GM18505 (cell line): ENCODE results near the gene RBM47.

Experiments
- ATAC-seq: cut with Tn5 transposase; IDR thresholded peaks from one replicate; pipeline ENCODE4 v1.9.1; 2021; ENCODE audit not compliant: unreplicated experiment
- POLR2A ChIP-seq: IDR thresholded peaks from 4 replicates; pipeline ENCODE4 v1.6.1; 2011; ENCODE audit warnings: borderline replicate concordance; ENCODE audit not compliant: insufficient read depth, insufficient read length; ENCODE audit errors: extremely low read depth

RBM47 gene

GRCh38 chr4:40613456-40613855 lies 16.2 kb downstream of the RBM47 start:
- ATAC-seq, result no peak
- TF ChIP-seq POLR2A, result no peak

DNA sequence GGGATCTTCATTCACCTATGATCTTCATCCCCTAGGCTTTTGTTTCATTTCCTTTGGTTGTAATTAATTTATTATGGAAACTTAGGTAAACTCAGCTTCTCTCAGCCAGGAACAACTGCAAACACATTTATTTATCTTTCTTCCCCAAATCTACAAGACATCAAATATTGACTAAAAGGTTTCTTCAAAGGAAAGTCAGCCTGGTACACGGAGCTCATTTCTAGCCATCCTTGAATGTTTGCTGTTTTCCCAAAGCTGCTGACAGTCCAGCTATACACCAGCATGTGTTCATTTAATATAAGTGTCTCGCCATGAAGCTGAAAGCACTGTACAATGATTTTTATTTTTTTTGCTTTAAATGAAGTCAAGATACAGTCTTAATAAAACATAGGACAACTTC lies 16.8 kb downstream of the RBM47 start:
- no peak for ATAC-seq
- no peak for TF ChIP-seq POLR2A

DNA sequence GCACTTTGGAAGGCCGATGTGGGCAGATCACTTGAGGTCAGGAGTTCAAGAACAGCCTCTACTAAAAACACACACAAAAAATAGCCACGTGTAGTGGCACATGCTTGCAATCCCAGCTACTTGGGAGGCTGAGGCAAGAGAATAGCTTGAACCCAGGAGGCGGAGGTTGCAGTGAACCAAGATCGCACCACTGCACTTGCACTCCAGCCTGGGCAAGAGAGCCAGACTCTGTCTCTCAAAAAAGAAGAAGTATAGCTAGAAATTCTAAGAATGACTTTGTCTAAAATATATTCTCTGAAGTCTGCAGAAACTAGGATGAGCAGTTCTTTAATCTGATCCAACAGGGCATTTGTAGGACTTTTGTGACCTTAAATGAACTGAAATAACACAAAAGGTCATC lies 17.4 kb downstream of the RBM47 start:
- no peak for TF ChIP-seq POLR2A

GRCh38 chr4:40608628-40609027 lies 21.0 kb downstream of the RBM47 start:
- TF ChIP-seq POLR2A, result no peak
- no peak for ATAC-seq

More for the DNA sequence above, 17.4 kb downstream of the RBM47 start:
- no peak for ATAC-seq

DNA sequence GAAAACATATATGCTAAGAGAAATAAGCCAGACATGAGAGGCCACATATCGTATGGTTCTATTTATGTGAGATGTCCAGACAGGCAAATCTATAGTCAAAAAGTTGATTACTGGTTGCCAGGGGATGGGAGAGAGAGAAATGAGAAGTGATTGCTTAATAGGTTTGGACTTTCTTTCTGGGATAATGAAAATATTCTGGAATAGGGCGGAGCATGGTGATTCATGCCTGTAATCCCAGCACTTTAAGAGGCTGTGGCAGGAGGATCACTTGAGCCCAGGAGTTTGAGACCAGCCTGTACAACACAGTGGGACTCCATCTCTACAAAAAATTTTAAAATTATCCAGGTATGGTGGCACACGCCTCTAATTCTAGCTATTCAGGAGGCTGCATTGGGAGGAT lies 22.4 kb downstream of the RBM47 start:
- ATAC-seq, result no peak
- no peak for TF ChIP-seq POLR2A

GRCh38 chr4:40606239-40606767 lies 23.4 kb downstream of the RBM47 start:
- no peak for ATAC-seq
- TF ChIP-seq POLR2A, result no peak

GRCh38 chr4:40603281-40603680 lies 26.4 kb downstream of the RBM47 start:
- no peak for TF ChIP-seq POLR2A
- no peak for ATAC-seq

DNA sequence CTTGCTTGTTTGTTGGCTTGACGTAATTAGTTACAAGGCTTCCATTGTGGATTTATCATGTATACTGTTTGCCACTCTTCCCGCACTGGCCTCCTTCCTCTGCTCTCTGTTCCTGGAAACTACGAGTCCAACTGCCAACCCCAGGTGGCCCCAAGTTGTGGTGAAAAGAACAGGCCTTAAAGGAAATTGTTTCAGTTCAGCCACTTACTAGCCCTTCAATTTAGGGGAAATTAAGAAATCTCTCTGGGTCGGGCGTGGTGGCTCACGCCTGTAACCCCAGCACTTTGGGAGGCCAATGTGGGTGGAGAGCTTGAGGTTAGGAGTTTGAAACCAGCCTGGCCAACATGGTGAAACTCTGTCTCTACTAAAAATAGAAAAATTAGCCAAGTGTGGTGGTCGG lies 28.0 kb downstream of the RBM47 start:
- no peak for ATAC-seq
- TF ChIP-seq POLR2A, result no peak

DNA sequence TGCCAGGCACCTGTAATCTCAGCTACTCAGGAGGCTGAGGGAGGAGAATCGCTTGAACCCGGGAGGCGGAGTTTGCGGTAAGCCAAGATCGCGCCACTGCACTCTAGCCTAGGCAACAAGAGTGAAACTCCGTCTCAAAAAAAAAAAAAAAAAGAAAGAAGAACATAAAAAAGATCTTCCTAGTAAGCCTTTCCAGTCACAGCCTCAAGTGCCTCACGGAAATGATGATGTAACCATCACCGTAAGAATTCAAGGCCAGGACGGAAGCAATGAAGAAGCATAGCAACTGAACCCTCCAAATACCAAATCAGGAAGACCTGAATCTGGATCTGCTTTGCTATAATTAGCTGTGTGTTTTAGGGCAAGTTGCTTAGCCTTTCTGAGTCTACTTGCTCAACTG lies 28.8 kb downstream of the RBM47 start:
- no peak for ATAC-seq
- TF ChIP-seq POLR2A, result no peak

- no peak for ATAC-seq
- no peak for TF ChIP-seq POLR2A
Measured at GRCh38 chr4:40599431-40599830, 30.2 kb downstream of the RBM47 start.

GRCh38 chr4:40596522-40596921 lies 33.1 kb downstream of the RBM47 start:
- TF ChIP-seq POLR2A, result no peak
- ATAC-seq, result no peak

GRCh38 chr4:40595981-40596380 lies 33.7 kb downstream of the RBM47 start:
- ATAC-seq, result no peak

GRCh38 chr4:40594261-40595178 lies 35.1 kb downstream of the RBM47 start:
- ATAC-seq, result no peak
- no peak for TF ChIP-seq POLR2A

More at GRCh38 chr4:40595981-40596380, 33.7 kb downstream of the RBM47 start:
- no peak for TF ChIP-seq POLR2A

DNA sequence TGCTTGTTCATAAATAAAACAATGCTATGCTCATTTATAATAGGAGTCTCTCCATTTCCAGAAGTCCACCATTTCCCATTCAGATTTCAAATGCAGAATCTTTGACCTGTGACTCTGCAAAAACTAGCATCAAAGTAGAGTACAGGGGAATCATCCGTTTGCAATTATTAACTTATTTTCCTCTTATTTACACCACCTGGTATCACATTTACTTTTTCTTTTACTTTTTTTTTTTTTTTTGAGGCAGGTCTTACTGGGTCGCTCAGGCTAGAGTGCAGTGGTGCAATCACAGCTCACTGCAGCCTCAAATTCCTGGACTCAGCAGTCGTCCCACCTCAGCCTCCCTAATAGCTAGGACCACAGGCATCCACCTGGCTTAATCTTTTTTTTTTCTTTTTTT lies 37.6 kb downstream of the RBM47 start:
- no peak for ATAC-seq
- no peak for TF ChIP-seq POLR2A
